Cardiac muscle cell (in vitro differentiated cells and primary cell): ENCODE results near the gene SARNP. TPM values are rescaled to one million over a fixed set of nuclear protein-coding genes. Genes with fewer than 3 reads are reported as not detected.

Source experiments
- DNase-seq, 2 donors: peaks; one replicate each; pipeline versions ENCODE4 v3.0.0 to v3.0.0-alpha.2; 2010 to 2017; ENCODE audit warnings: low read depth in 1 of 2, low spot score in 1 of 2
- H3K27ac ChIP-seq: fragments of 200-600 bp; sonication (generic); 2 replicates; pipeline ENCODE4 v1.5.1; 2016
- H3K27me3 ChIP-seq: fragments of 200-600 bp; sonication (generic); 2 replicates; pipeline ENCODE4 v1.6.0; 2016; ENCODE audit warnings: control low read depth
- H3K36me3 ChIP-seq: fragments of 200-600 bp; sonication (generic); 2 replicates; pipeline ENCODE4 v1.5.1; 2016; ENCODE audit warnings: control low read depth
- H3K4me1 ChIP-seq: fragments of 200-600 bp; sonication (generic); 2 replicates; pipeline ENCODE4 v1.8.1; 2017; ENCODE audit warnings: low read depth, mild to moderate bottlenecking, mixed run types
- H3K4me3 ChIP-seq: fragments of 200-600 bp; sonication (generic); 2 replicates; pipeline ENCODE4 v1.5.1; 2016; ENCODE audit warnings: mild to moderate bottlenecking
- H3K9me3 ChIP-seq: fragments of 200-600 bp; sonication (generic); 2 replicates; pipeline ENCODE4 v1.5.1; 2017; ENCODE audit warnings: low read depth, mild to moderate bottlenecking, control low read depth
- CTCF ChIP-seq: IDR thresholded peaks from 2 replicates; pipeline ENCODE4 v1.5.1; 2012; ENCODE audit warnings: low read depth, mild to moderate bottlenecking, low read length
- polyA plus RNA-seq: library from polyadenylated mRNA; unstranded; fragments of >200 nt; fragmentation: Nextera tagmentation; extraction: Ambion mirVana; gene quantifications from 2 replicates; pipeline ENCODE4 v1.2.1, GENCODE V29; 2016
- total RNA-seq: library from RNA; depleted of rRNA; stranded (reverse); fragments of >200 nt; gene quantifications from 2 replicates; pipeline ENCODE4 v1.2.3, GENCODE V29; 2016

SARNP gene
- total and polyA plus RNA-seq, 2 experiments from 2014 or later, result 197 to 236 TPM

DNA sequence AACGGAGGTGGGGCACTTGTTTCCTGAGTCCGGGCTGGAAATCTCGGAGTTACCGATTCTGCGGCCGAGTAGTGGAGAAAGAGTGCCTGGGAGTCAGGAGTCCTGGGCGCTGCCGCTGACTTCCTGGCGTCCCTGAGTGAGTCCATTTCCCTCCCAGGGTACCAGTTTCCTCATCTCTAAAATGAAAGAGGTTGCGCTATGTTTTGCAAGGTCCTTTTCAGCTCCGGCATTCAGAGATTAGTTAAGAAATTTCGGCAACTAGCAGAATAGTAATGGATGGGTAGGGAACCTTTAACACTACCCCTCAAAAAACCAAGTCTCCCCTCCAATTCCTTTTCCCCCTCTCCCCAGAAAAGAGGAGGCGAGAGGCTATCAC, 101.0 kb downstream of the SARNP start:
- TF ChIP-seq CTCF, result no peak
- no peaks in the 10 kb centered on the region for H3K36me3 ChIP-seq
- H3K9me3 ChIP-seq, result no peaks in the 10 kb centered on the region
- H3K27ac ChIP-seq, result peak overlapping the region; percentile 91
- no peak for DNase-seq
- H3K4me3 ChIP-seq, result peak overlapping the region; percentile 93
- H3K27me3 ChIP-seq, result no peaks in the 10 kb centered on the region
- H3K4me1 ChIP-seq, result peaks cover 16% of the 10 kb centered on the region

DNA sequence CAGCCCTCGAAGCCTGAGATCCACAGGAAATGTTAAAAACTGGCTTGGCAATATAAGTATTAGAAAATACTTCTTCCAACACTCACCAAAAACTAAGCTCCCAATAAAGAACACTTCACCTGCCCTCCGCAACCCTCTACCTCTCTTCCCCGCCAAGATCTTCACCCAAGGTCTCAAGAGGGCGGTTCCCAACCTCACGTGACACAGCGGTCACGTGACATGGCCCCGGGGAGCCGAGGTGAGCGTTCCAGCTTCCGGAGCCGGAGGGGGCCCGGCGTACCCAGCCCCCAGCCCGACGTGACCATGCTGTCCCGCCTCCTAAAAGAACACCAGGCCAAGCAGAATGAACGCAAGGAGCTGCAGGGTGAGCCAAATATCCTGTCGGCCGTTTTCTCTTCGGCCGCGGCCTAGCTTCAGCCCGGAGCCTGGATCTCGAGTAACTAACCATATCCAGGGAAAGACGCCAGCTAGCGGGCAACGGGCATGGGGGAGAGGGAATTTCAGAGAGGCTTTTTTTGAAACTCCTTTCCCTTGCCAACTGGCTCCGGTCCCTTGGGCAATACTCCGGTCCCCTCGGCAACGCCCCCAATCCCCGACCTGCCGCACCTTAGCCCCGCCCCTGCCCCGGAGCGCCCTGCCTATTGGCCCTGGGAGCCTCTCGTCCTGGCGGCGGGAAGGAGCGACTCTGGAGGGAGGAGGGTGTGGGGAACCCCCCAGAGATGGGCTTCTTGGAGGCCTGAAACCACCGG, 101.5 kb downstream of the SARNP start, which contains the start of gene BLOC1S1:
Gene BLOC1S1 (plus strand): TSS at position 214 of the 749 bp plus-strand sequence. CDS start 6 bp downstream, at position 220.
- DNase-seq, result peak; percentile 91 to 94
- Histone ChIP-seq H3K27ac (peak within 1 kb of the TSS; percentile 91), H3K36me3 (no peaks in the 10 kb centered on the region), H3K4me1 (peaks cover 22% of the 10 kb centered on the region), H3K27me3 (no peaks in the 10 kb centered on the region), H3K9me3 (no peaks in the 10 kb centered on the region), H3K4me3 (peak within 1 kb of the TSS; percentile 93)
- TF ChIP-seq CTCF, result no peak

DNA sequence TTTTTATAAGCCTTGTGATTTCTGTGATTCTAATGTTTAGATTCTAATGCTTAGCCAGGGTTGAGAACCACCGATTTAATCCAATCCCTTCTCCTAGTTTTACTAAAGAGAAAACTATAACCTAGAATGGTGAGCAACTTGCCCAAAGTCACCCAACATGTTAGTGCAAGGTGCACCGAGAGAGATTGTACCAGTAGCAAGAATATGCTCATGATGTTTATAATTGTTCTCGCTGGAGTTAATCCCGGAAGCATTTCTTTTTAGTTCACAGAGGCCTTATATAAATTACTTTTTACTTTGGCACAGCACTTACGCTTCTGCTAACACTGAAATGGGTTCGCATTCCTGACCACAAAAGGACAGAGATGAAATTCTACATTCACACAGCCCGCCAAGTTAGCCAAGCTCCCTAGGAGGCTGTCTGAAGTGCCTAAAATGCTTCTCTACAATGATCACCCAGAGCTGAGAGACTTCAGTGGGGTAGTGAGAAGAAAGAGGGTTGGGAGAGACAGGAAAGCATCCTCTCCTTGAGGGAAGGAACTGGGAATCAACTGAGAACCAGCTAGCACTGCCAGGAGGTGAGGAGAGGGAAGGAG, 102.3 kb downstream of the SARNP start:
- Histone ChIP-seq H3K36me3 (no peaks in the 10 kb centered on the region), H3K9me3 (no peaks in the 10 kb centered on the region), H3K4me1 (peaks cover 28% of the 10 kb centered on the region), H3K27ac (peak overlapping the region; percentile 91), H3K27me3 (no peaks in the 10 kb centered on the region), H3K4me3 (peak overlapping the region; percentile 93)
- TF ChIP-seq CTCF, result no peak
- DNase-seq, result no peak

DNA sequence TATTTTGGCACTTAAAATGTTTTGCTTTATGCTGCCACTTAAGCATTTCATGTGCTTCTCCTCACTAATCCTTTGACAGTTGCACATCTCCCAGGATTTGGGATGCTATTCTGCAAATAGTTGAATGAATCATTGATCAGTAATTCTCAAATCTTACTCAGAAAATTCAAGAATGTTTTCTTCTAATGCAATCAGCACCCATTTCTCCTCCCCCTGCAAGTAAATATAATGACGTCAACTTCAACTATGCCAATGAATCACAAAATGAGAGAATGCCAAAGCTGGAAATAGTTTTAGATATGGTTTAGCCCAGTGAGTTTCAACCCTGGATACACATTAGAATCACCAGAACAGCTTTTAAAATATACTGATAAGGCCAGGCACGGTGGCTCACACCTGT, 103.8 kb downstream of the SARNP start:
- Histone ChIP-seq H3K4me1 (peaks cover 43% of the 10 kb centered on the region), H3K27ac (no peak overlapping the region), H3K27me3 (no peaks in the 10 kb centered on the region), H3K9me3 (no peaks in the 10 kb centered on the region), H3K4me3 (no peak overlapping the region), H3K36me3 (no peaks in the 10 kb centered on the region)
- peak in 1 of 2 donors; percentile 81 for DNase-seq
- TF ChIP-seq CTCF, result no peak

DNA sequence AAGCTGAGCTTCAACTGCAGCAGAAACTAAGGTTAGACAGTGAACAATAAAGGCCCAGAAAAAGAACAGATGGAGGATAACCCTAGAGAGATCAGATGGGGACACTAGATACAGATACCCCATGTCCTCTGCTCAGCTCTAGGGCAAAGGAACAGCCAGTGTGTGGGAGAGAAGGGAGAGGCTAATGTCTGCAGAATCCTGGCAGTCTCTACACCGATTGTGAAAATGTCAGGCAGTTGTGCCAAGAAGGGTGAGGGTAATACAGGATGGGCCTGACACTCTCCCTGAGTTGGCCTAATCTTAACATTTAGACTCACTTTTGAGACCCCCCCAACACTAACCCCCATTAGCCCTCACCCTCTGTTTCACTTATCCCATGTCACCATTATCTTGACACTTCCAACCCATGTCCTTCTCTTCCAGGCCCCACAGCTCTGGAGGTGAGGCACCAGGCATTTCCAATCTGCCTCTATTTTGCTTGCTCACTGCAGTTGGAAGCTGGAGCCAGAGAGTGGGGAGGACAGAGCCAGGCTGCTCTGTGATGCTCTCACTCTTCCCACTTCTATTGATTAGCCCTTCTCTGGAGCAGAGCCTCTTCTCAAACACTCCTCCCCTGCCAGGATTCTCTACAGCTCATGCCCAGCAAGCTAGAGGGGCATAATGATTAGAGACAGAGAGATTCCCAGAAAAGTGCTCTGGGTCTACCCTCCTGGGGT, 104.7 kb downstream of the SARNP start:
- peak in 1 of 2 donors; percentile 67 for DNase-seq
- Histone ChIP-seq H3K4me3 (no peak overlapping the region), H3K9me3 (no peaks in the 10 kb centered on the region), H3K4me1 (peaks cover 49% of the 10 kb centered on the region), H3K36me3 (no peaks in the 10 kb centered on the region), H3K27me3 (no peaks in the 10 kb centered on the region), H3K27ac (peak overlapping the region; percentile 77)
- no peak for TF ChIP-seq CTCF
